Prostate gland (tissue), 2 donors: Measurements from ENCODE around the gene PIK3CA. TPM values are rescaled to one million over a fixed set of nuclear protein-coding genes. Genes with fewer than 3 reads are reported as not detected.

Source experiments
- DNase-seq: peaks from one replicate; pipeline ENCODE4 v3.0.0-alpha.2; 2019; ENCODE audit warnings: low spot score
- H3K27ac ChIP-seq, 2 donors: fragments of 200-600 bp; sonication (generic); 2 replicates each; pipeline ENCODE4 v1.5.1; 2017 to 2019
- H3K27me3 ChIP-seq: fragments of 200-600 bp; sonication (generic); replicated peaks from 2 replicates; pipeline ENCODE4 v1.5.1; 2019; ENCODE audit not compliant: insufficient read depth
- H3K36me3 ChIP-seq, 2 donors: fragments of 200-600 bp; sonication (generic); 1 replicate in 1 of 2; 2 replicates in 1 of 2; pipeline versions ENCODE4 v1.5.1 to v1.8.1; 2017 to 2019
- H3K4me1 ChIP-seq: fragments of 200-600 bp; sonication (generic); replicated peaks from 2 replicates; pipeline ENCODE4 v1.5.1; 2019
- H3K4me3 ChIP-seq, 2 donors: fragments of 200-600 bp; sonication (generic); 2 replicates each; pipeline ENCODE4 v1.5.1; 2017 to 2019
- H3K9me3 ChIP-seq: fragments of 200-600 bp; sonication (generic); 2 replicates; pipeline ENCODE4 v1.5.1; 2017
- POLR2A ChIP-seq: fragments of 450-650 bp; IDR thresholded peaks from one replicate; pipeline ENCODE4 v1.6.1; 2016; ENCODE audit warnings: antibody characterized with exemption, mild to moderate bottlenecking
- POLR2AphosphoS5 ChIP-seq: sonication (generic); formaldehyde crosslinking; IDR thresholded peaks from one replicate; pipeline ENCODE4 v1.6.1; 2017; ENCODE audit warnings: antibody characterized with exemption
- WGBS: methylation state at CpG from one replicate; pipeline ENCODE4 v1.1.5; 2018; 5-methylcytosine and 5-hydroxymethylcytosine counted together
- intact Hi-C: fragments of 100-400 bp; cut with DNase I; formaldehyde crosslinking; loops from one replicate; pipeline ENCODE4 v1.14.2; 2022
- total RNA-seq, 2 donors: library from RNA; depleted of rRNA; stranded (reverse); fragments of >200 nt; gene quantifications; one replicate each; pipeline ENCODE4 v1.1.0, GENCODE V29; 2016
- TF ChIP-seq, protein P1 (sequence below), 4 experiments: fragments of 200-600 bp in 2 of 4; fragments of 450-650 bp in 2 of 4; sonication (generic) in 2 of 4; IDR thresholded peaks; 1 replicate in 3 of 4; 2 replicates in 1 of 4; pipeline ENCODE4 v1.5.1; 2016 to 2019; ENCODE audit warnings: antibody characterized with exemption in 4 of 4, mild to moderate bottlenecking in 2 of 4, moderate library complexity in 2 of 4

The PIK3CA gene
- total RNA-seq, 2 donors from 2014 or later = 10.2 to 21.9 TPM

DNA sequence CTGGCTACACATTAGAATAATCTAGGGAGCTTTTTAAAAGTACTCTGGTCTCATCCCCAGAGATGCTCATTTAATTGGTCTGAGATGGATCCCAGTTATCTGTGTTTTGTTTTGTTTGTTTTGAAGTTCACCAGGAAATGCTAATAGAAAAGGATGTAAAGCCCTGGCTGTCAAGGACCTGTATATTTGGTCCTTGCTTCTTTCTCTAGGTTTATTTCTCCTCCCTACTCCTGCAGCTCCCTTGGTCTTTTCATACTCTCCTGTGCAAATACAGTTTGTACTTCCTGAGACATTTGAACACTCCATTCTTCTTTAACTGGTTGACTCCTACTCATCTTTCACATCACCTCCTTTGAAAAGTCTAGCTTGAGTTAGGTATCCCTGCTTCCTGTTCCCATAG is 3.3 kb downstream of the PIK3CA start:
- Histone ChIP-seq H3K27ac (no peak overlapping the region), H3K9me3 (no peaks in the 10 kb centered on the region), H3K4me1 (no peaks in the 10 kb centered on the region), H3K27me3 (no peaks in the 10 kb centered on the region), H3K4me3 (no peak overlapping the region), H3K36me3 (no peaks in the 10 kb centered on the region)
- TF ChIP-seq, protein P1, sequence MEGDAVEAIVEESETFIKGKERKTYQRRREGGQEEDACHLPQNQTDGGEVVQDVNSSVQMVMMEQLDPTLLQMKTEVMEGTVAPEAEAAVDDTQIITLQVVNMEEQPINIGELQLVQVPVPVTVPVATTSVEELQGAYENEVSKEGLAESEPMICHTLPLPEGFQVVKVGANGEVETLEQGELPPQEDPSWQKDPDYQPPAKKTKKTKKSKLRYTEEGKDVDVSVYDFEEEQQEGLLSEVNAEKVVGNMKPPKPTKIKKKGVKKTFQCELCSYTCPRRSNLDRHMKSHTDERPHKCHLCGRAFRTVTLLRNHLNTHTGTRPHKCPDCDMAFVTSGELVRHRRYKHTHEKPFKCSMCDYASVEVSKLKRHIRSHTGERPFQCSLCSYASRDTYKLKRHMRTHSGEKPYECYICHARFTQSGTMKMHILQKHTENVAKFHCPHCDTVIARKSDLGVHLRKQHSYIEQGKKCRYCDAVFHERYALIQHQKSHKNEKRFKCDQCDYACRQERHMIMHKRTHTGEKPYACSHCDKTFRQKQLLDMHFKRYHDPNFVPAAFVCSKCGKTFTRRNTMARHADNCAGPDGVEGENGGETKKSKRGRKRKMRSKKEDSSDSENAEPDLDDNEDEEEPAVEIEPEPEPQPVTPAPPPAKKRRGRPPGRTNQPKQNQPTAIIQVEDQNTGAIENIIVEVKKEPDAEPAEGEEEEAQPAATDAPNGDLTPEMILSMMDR (IDR thresholded peaks at IDR 0.05) = no peak
- TF ChIP-seq POLR2A (no peak), POLR2AphosphoS5 (no peak)
- intact Hi-C loops = no loop called here
- no peak for DNase-seq

DNA sequence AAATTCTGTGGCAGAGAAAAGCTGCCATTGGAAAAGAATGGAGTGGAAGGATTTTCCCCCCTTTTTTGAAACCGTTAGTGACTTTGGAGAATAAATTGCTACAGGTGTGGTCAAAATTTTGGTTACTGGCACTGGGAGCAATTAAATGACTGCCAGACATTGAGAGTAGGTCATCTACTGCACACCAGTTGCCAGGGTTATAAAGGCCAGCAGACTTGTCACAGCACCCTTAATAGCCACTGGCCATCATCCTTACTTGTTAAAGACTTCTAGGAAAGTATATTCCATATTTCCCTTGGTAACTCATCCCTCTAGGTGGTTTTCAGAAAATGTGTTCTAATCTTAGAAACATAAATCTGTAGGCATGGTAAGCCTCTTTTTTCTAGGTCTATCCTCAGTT is 8.0 kb downstream of the PIK3CA start:
- intact Hi-C loops = no loop called here
- no peak overlapping the region for H3K4me3 ChIP-seq
- 79% methylated on average over 1 of the region's 1 CpG for whole genome bisulfite sequencing
- H3K4me1 ChIP-seq = no peaks in the 10 kb centered on the region
- H3K27ac ChIP-seq = no peak overlapping the region
- H3K27me3 ChIP-seq = no peaks in the 10 kb centered on the region
- no peaks in the 10 kb centered on the region for H3K36me3 ChIP-seq
- H3K9me3 ChIP-seq = no peaks in the 10 kb centered on the region
- TF ChIP-seq POLR2AphosphoS5 = no peak
- TF ChIP-seq POLR2A = no peak
- TF ChIP-seq, protein P1 (IDR thresholded peaks at IDR 0.05) = no peak
- DNase-seq = no peak

DNA sequence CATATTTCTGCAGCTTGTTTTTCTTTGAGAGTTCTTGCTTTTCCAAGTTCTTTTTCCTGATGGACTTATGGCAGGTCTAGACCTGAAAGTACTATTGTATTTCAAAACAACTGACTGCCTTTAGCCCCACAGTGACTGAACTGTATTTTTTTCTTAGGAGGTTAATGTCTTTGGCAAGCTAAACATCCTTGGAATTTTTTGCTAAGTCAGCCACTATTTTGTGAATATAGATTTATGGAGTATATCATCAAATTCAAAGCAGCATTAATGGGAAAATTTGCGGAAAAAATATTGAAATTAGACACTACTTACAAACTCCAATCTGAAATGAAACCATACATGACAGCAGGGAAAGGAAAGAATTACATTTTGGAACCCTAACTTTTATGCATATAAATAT is 8.6 kb downstream of the PIK3CA start:
- Histone ChIP-seq H3K27ac (no peak overlapping the region), H3K9me3 (no peaks in the 10 kb centered on the region), H3K36me3 (no peaks in the 10 kb centered on the region), H3K4me1 (no peaks in the 10 kb centered on the region), H3K4me3 (no peak overlapping the region), H3K27me3 (no peaks in the 10 kb centered on the region)
- WGBS = 31% methylated on average over 1 of the region's 1 CpG
- intact Hi-C loops = no loop called here
- no peak for DNase-seq
- TF ChIP-seq POLR2AphosphoS5 (no peak), POLR2A (no peak)
- TF ChIP-seq, protein P1 (IDR thresholded peaks at IDR 0.05) = no peak

DNA sequence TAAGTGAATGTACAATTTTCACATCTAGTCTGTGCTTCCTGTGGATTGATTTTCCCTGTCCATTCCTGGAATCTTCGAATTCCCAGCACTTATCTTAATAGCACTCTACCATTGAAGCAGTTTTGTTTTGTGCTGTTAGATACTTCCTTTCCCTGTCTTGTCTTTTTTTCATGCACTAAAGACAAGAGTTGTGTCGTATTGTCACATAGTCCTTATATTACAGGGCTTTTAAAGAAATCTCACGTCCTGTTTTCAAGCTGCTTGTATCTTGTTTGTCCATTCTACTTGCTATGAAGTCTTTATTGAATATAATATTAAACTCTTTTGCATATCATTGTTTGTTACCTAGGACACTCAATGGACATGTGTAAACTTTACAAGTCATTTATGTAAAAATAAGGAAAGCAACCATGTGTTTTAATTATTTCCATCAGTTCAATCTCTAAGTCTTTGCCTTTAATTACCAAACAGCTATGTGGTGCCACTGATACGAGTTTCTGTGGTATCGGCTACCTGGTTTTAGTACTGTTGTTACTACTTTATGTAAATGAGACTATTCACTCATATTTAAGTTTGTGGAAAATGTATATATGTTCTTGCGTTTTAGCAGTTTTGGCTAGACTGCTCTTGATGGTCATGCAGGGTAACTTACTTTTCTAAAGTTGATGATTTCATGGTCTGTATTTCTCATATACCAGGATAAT is 10.3 kb downstream of the PIK3CA start:
- H3K27me3 ChIP-seq = no peaks in the 10 kb centered on the region
- intact Hi-C loops = no loop called here
- DNase-seq = no peak
- TF ChIP-seq, protein P1 (IDR thresholded peaks at IDR 0.05) = no peak
- TF ChIP-seq POLR2AphosphoS5 (no peak), POLR2A (no peak)
- H3K4me1 ChIP-seq = no peaks in the 10 kb centered on the region
- H3K27ac ChIP-seq = no peak overlapping the region
- H3K9me3 ChIP-seq = no peaks in the 10 kb centered on the region
- WGBS = 89% methylated on average over 6 of the region's 6 CpGs
- no peak overlapping the region for H3K4me3 ChIP-seq
- H3K36me3 ChIP-seq = no peaks in the 10 kb centered on the region

DNA sequence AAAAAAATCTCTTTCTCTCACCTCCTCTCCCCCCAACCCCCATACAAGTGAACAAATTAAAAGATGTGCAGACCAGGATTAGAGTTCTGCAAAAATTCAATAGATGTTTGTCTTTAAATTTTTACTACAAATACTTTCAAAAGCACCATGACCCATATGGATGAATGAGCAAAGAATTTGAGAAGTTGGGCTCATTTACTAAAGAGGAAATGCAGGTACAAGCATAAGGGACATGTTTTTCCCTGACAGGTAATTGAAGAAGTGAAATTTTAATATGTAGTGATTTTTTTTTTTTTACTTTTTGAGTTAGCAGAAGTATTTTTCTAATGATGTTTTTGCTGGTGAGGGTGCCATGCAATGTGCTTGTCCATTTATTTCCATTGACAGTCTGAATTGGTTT is 15.3 kb downstream of the PIK3CA start:
- Histone ChIP-seq H3K4me1 (no peaks in the 10 kb centered on the region), H3K36me3 (no peaks in the 10 kb centered on the region), H3K9me3 (no peaks in the 10 kb centered on the region), H3K27me3 (no peaks in the 10 kb centered on the region), H3K27ac (no peak overlapping the region), H3K4me3 (no peak overlapping the region)
- intact Hi-C loops = no loop called here
- no peak for TF ChIP-seq POLR2AphosphoS5
- no peak for TF ChIP-seq POLR2A
- TF ChIP-seq, protein P1 (IDR thresholded peaks at IDR 0.05) = no peak
- no peak for DNase-seq
